ENCODE results near the gene PDE11A. TPM values are rescaled to one million over a fixed set of nuclear protein-coding genes. Genes with fewer than 3 reads are reported as not detected.

Gene PDE11A
- total and polyA plus RNA-seq, 2 of the 13 experiments (the other 11 are each of a cell fraction or from before 2014, with no cell fraction given) = 1.2 to 1.7 TPM

DNA sequence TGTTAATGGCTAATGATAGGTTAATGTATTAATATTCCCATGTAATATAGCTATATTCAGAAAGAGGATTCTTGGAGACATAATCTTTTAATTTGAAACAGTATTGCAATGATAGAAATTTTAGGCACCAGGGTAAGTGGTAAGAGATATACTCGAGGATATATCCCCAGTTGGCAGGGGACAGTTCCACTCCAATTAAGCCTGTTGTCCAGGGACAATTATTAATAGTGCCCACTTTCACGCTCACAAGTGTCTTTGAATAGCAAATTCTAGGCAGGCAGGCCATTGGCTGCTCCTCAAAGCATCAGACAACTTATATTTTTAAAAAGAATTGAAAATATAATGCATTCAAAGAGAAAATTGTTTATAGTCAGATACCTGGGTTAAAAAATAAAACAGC lies 190.7 kb downstream of the PDE11A start:
- FAIRE-seq (no peak), ATAC-seq (no peak), DNase-seq (ENCODE audit: low spot score) (no peak)
- no peak overlapping the region for H3K27ac ChIP-seq (ENCODE audit: extremely low read length, insufficient read depth, low read length)
- POLR2A ChIA-PET = no interaction called here
- H3K9ac ChIP-seq (ENCODE audit: insufficient read depth, low read depth, low read length) = no peak overlapping the region
- intact Hi-C loops (cut with micrococcal nuclease; ENCODE audit: unreplicated experiment) (no loop called here), in situ Hi-C loops (cut with HindIII; ENCODE audit: extremely low pct_ligation_motif_present, low pct_unique_long_range_greater_than_20kb) (no loop called here)
- no peaks in the 10 kb centered on the region for H3K9me3 ChIP-seq (ENCODE audit: low read length)
- no TSS peak for BruUV-seq (replicated peaks)
- H2AFZ ChIP-seq (ENCODE audit: low read length) = no peak overlapping the region
- H3K36me3 ChIP-seq (replicated peaks in 1 of 2; ENCODE audit: control insufficient read depth in 1 of 2, insufficient read depth in 2 of 2, low read length in 2 of 2) = no peaks in the 10 kb centered on the region
- CTCF ChIA-PET (ENCODE audit: low intra/inter-chr PET ratio, low total read pairs) = no interaction called here
- 45% methylated on average over 2 of the region's 2 CpGs for WGBS (ENCODE audit: low lambda C conversion rate)
- peaks cover 13% of the 10 kb centered on the region; the same call in 1 of the 2 replicates for H3K4me1 ChIP-seq (ENCODE audit: insufficient read depth, low read length)
- H3K79me2 ChIP-seq (ENCODE audit: insufficient read depth, low read length) = no peaks in the 10 kb centered on the region
- no peaks in the 10 kb centered on the region for H3K27me3 ChIP-seq (ENCODE audit: control insufficient read depth in 1 of 2, insufficient read depth in 2 of 2, low read length in 2 of 2)
- no peak for TF ChIP-seq ZKSCAN1 (IDR thresholded peaks at IDR 0.05; ENCODE audit: low read length)
- TF ChIP-seq, protein P1, sequence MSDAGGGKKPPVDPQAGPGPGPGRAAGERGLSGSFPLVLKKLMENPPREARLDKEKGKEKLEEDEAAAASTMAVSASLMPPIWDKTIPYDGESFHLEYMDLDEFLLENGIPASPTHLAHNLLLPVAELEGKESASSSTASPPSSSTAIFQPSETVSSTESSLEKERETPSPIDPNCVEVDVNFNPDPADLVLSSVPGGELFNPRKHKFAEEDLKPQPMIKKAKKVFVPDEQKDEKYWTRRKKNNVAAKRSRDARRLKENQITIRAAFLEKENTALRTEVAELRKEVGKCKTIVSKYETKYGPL (CRISPR knock-in tag; IDR thresholded peaks at IDR 0.05) = no peak
- no peak for TF ChIP-seq PHF21A (CRISPR knock-in tag; IDR thresholded peaks at IDR 0.05)
- TF ChIP-seq NFYC (CRISPR knock-in tag; IDR thresholded peaks at IDR 0.05) = no peak
- TF ChIP-seq ZSCAN20 (CRISPR knock-in tag; IDR thresholded peaks at IDR 0.05; ENCODE audit: borderline replicate concordance) = no peak
- TF ChIP-seq JUN (CRISPR knock-in tag; IDR thresholded peaks at IDR 0.05) = no peak
- TF ChIP-seq CHCHD3 (CRISPR knock-in tag; IDR thresholded peaks at IDR 0.05) = no peak
- TF ChIP-seq, protein P2, sequence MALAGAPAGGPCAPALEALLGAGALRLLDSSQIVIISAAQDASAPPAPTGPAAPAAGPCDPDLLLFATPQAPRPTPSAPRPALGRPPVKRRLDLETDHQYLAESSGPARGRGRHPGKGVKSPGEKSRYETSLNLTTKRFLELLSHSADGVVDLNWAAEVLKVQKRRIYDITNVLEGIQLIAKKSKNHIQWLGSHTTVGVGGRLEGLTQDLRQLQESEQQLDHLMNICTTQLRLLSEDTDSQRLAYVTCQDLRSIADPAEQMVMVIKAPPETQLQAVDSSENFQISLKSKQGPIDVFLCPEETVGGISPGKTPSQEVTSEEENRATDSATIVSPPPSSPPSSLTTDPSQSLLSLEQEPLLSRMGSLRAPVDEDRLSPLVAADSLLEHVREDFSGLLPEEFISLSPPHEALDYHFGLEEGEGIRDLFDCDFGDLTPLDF (CRISPR knock-in tag; IDR thresholded peaks at IDR 0.05) = no peak
- TF ChIP-seq, protein P3, sequence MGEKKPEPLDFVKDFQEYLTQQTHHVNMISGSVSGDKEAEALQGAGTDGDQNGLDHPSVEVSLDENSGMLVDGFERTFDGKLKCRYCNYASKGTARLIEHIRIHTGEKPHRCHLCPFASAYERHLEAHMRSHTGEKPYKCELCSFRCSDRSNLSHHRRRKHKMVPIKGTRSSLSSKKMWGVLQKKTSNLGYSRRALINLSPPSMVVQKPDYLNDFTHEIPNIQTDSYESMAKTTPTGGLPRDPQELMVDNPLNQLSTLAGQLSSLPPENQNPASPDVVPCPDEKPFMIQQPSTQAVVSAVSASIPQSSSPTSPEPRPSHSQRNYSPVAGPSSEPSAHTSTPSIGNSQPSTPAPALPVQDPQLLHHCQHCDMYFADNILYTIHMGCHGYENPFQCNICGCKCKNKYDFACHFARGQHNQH (CRISPR knock-in tag; IDR thresholded peaks at IDR 0.05) = no peak
- TF ChIP-seq, protein P4, sequence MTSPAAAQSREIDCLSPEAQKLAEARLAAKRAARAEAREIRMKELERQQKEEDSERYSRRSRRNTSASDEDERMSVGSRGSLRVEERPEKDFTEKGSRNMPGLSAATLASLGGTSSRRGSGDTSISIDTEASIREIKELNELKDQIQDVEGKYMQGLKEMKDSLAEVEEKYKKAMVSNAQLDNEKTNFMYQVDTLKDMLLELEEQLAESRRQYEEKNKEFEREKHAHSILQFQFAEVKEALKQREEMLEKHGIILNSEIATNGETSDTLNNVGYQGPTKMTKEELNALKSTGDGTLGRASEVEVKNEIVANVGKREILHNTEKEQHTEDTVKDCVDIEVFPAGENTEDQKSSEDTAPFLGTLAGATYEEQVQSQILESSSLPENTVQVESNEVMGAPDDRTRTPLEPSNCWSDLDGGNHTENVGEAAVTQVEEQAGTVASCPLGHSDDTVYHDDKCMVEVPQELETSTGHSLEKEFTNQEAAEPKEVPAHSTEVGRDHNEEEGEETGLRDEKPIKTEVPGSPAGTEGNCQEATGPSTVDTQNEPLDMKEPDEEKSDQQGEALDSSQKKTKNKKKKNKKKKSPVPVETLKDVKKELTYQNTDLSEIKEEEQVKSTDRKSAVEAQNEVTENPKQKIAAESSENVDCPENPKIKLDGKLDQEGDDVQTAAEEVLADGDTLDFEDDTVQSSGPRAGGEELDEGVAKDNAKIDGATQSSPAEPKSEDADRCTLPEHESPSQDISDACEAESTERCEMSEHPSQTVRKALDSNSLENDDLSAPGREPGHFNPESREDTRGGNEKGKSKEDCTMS (CRISPR knock-in tag; conservative IDR thresholded peaks at IDR 0.05) = no peak
- no peak for TF ChIP-seq NBN (conservative IDR thresholded peaks at IDR 0.05)
- no peak overlapping the region for H3K4me3 ChIP-seq (replicated peaks in 1 of 3; ENCODE audit: insufficient read depth in 1 of 3, low read depth in 2 of 3, low read length in 3 of 3)
- H3K4me2 ChIP-seq (ENCODE audit: low read depth, low read length) = no peak overlapping the region
- no peaks in the 10 kb centered on the region for H4K20me1 ChIP-seq (ENCODE audit: insufficient read depth, low read length)
